SK-N-SH (cell line): ENCODE measurements around the gene FOXD3. TPM values are rescaled to one million over a fixed set of nuclear protein-coding genes. Genes with fewer than 3 reads are reported as not detected.

ENCODE experiments used
- CTCF ChIA-PET: fragments of 300-600, 350-600 bp; formaldehyde crosslinking; extraction: SDS; loops from one replicate; lab custom pipeline; 2021; lab: Yijun Ruan, JAX
- POLR2A ChIA-PET: fragments of 350-600 bp; sonication (Branson Sonifier 250); formaldehyde crosslinking; extraction: SDS; loops from one replicate; lab custom pipeline; 2020; ENCODE audit warnings: antibody characterized with exemption, inconsistent platforms; lab: Yijun Ruan, JAX
- DNase-seq: peaks from one replicate; pipeline ENCODE4 v3.0.0; 2012
- H2AFZ ChIP-seq: fragments of 200-600 bp; sonication (generic); 2 replicates; pipeline ENCODE4 v1.8.1; 2016; ENCODE audit warnings: antibody characterized with exemption, mild to moderate bottlenecking, low read depth
- H3F3A ChIP-seq: fragments of 200-600 bp; sonication (generic); replicated peaks from 2 replicates; pipeline ENCODE3; 2016; ENCODE audit warnings: antibody characterized with exemption, mild to moderate bottlenecking; ENCODE audit not compliant: insufficient read depth
- H3K27ac ChIP-seq, 2 experiments: fragments of 200-500 bp in 1 of 2; fragments of 200-600 bp in 1 of 2; sonication (Bioruptor generic) in 1 of 2; sonication (generic), shearing (Covaris generic) in 1 of 2; 2 replicates each; pipeline versions ENCODE4 v1.5.1 to v1.6.1; 2014 to 2016; ENCODE audit warnings: low read depth in 2 of 2, inconsistent platforms in 1 of 2, low read length in 1 of 2, mild to moderate bottlenecking in 1 of 2, mixed read lengths in 1 of 2
- H3K27me3 ChIP-seq: fragments of 200-600 bp; sonication (generic), shearing (Covaris generic); 2 replicates; pipeline ENCODE4 v1.6.1; 2016; ENCODE audit warnings: mixed run types; ENCODE audit not compliant: insufficient read depth
- H3K36me3 ChIP-seq, 2 experiments: fragments of 200-500 bp in 1 of 2; fragments of 200-600 bp in 1 of 2; sonication (Bioruptor generic) in 1 of 2; sonication (generic) in 1 of 2; replicated peaks in 1 of 2; 2 replicates each; pipeline versions ENCODE3 to v1.5.1; 2014 to 2016; ENCODE audit warnings: low read length in 1 of 2, mild to moderate bottlenecking in 1 of 2; ENCODE audit not compliant: insufficient read depth in 2 of 2, control insufficient read depth in 1 of 2
- H3K4me1 ChIP-seq, 2 experiments: fragments of 200-500 bp in 1 of 2; fragments of 200-600 bp in 1 of 2; sonication (Bioruptor generic) in 1 of 2; sonication (generic), shearing (Covaris generic) in 1 of 2; 2 replicates each; pipeline versions ENCODE4 v1.5.1 to v1.6.1; 2014 to 2016; ENCODE audit warnings: low read depth in 1 of 2, low read length in 1 of 2, mixed run types in 1 of 2; ENCODE audit not compliant: insufficient read depth in 2 of 2, control insufficient read depth in 1 of 2
- H3K4me2 ChIP-seq: fragments of 200-600 bp; sonication (generic), shearing (Covaris generic); 2 replicates; pipeline ENCODE4 v1.6.1; 2017; ENCODE audit warnings: mixed run types
- H3K4me3 ChIP-seq, 2 experiments: fragments of 200-500 bp in 1 of 2; fragments of 200-600 bp in 1 of 2; sonication (Bioruptor generic) in 1 of 2; sonication (generic), shearing (Covaris generic) in 1 of 2; 2 replicates each; pipeline versions ENCODE4 v1.5.1 to v1.8.1; 2014 to 2016; ENCODE audit warnings: low read depth in 2 of 2, inconsistent platforms in 1 of 2, low read length in 1 of 2, mild to moderate bottlenecking in 1 of 2, mixed read lengths in 1 of 2, moderate library complexity in 1 of 2
- H3K79me2 ChIP-seq: fragments of 200-600 bp; sonication (generic); 2 replicates; pipeline ENCODE4 v1.8.1; 2017; ENCODE audit warnings: mild to moderate bottlenecking; ENCODE audit not compliant: insufficient read depth
- H3K9ac ChIP-seq: fragments of 200-600 bp; sonication (generic); 2 replicates; pipeline ENCODE4 v1.6.1; 2017; ENCODE audit warnings: mixed run types
- H3K9me2 ChIP-seq: fragments of 200-600 bp; sonication (generic); 2 replicates; pipeline ENCODE4 v1.6.1; 2017; ENCODE audit warnings: mixed run types
- H3K9me3 ChIP-seq: fragments of 200-600 bp; sonication (generic); 2 replicates; pipeline ENCODE4 v1.6.1; 2017; ENCODE audit warnings: mixed run types, mild to moderate bottlenecking, moderate library complexity
- H4K20me1 ChIP-seq: fragments of 200-600 bp; sonication (generic); 2 replicates; pipeline ENCODE4 v1.6.1; 2017; ENCODE audit warnings: mild to moderate bottlenecking, mixed run types; ENCODE audit not compliant: insufficient read depth
- CHD2 ChIP-seq: fragments of 150-350 bp; IDR thresholded peaks from 2 replicates; pipeline ENCODE4 v1.6.1; 2018; ENCODE audit warnings: low read length; ENCODE audit not compliant: partially characterized antibody
- EZH2phosphoT487 ChIP-seq: fragments of 200-600 bp; sonication (generic); IDR thresholded peaks from 2 replicates; pipeline ENCODE4 v1.6.1; 2017; ENCODE audit warnings: low read depth, mixed run types, mild to moderate bottlenecking, antibody characterized with exemption, moderate library complexity, borderline replicate concordance
- NFIC ChIP-seq: IDR thresholded peaks from 2 replicates; pipeline ENCODE4 v1.4.0; 2012; ENCODE audit warnings: borderline replicate concordance
- PBX3 ChIP-seq: IDR thresholded peaks from 2 replicates; pipeline ENCODE4; 2012
- RCOR1 ChIP-seq: fragments of 150-350 bp; IDR thresholded peaks from 2 replicates; pipeline ENCODE4 v1.6.1; 2017; ENCODE audit warnings: antibody characterized with exemption, low read length
- WGBS: methylation state at CpG from one replicate; pipeline ENCODE4 v1.1.6; 2017; ENCODE audit warnings: low lambda C conversion rate; 5-methylcytosine and 5-hydroxymethylcytosine counted together
- polyA plus RNA-seq, 3 experiments: library from polyadenylated mRNA; depleted of rRNA; stranded (reverse); fragments of >200 nt; gene quantifications; 2 replicates each; pipeline ENCODE4 v1.2.3, GENCODE V29; 2012

Gene FOXD3
- polyA plus RNA-seq, 1 of the 3 experiments (the other 2 are of a cell fraction), result not detected

GRCh38 chr1:63321785-63322113 lies 618 bp upstream of the FOXD3 start:
- POLR2A ChIA-PET, result no interaction called here
- no peaks in the 10 kb centered on the region for H3K36me3 ChIP-seq
- TF ChIP-seq PBX3, result no peak
- TF ChIP-seq CHD2, result no peak
- H3K9me3 ChIP-seq, result no peaks in the 10 kb centered on the region
- peaks cover 4 to 7% of the 10 kb centered on the region in 2 experiments; a peak in 2 of 4 replicates for H3K4me1 ChIP-seq
- CTCF ChIA-PET, result interaction anchor here (0.9 to 9.8 kb wide), 5 partner anchors 7 to 480 kb away, joined by 3 to 86 read pairs (median 4); no protein-coding TSS in a partner anchor
- H2AFZ ChIP-seq, result no peak overlapping the region
- H3K79me2 ChIP-seq, result no peaks in the 10 kb centered on the region
- peaks cover 96% of the 10 kb centered on the region for H3K27me3 ChIP-seq
- DNase-seq, result no peak
- no peaks in the 10 kb centered on the region for H4K20me1 ChIP-seq
- H3K9ac ChIP-seq, result no peak overlapping the region
- peak overlapping the region; percentile 83 for H3K4me2 ChIP-seq
- H3K4me3 ChIP-seq, result peak overlapping the region; percentile 34 to 43; a peak in 2 of 4 replicates
- 16% methylated on average over 12 of the region's 12 CpGs for WGBS
- H3F3A ChIP-seq, result no peaks in the 10 kb centered on the region
- H3K9me2 ChIP-seq, result no peaks in the 10 kb centered on the region
- no peak overlapping the region for H3K27ac ChIP-seq

- Histone ChIP-seq H3K27me3 (peaks cover 95% of the 10 kb centered on the region), H2AFZ (peak overlapping the region; percentile 11; the same call in 1 of the 2 replicates), H3K9me2 (no peaks in the 10 kb centered on the region), H3F3A (no peaks in the 10 kb centered on the region), H3K4me1 (peaks cover 4 to 7% of the 10 kb centered on the region in 2 experiments; a peak in 2 of 4 replicates), H3K9ac (no peak overlapping the region), H3K4me2 (0 out of 2 replicates have a peak overlapping the region, but pooled peaks have one; percentile 83), H3K79me2 (no peaks in the 10 kb centered on the region), H3K27ac (no peak overlapping the region), H3K9me3 (no peaks in the 10 kb centered on the region), H3K36me3 (no peaks in the 10 kb centered on the region), H3K4me3 (peak overlapping the region in 1 of 2 experiments; percentile 22; a peak in 1 of 4 replicates), H4K20me1 (no peaks in the 10 kb centered on the region)
- peak; percentile 57 for DNase-seq
- TF ChIP-seq NFIC, result no peak
- peak; percentile 93 for TF ChIP-seq EZH2phosphoT487
- TF ChIP-seq RCOR1, result no peak
- POLR2A ChIA-PET, result interaction anchor here (1.0 kb wide), 1 partner anchor 441 kb away, joined by 3 read pairs; no protein-coding TSS in a partner anchor
- 5% methylated on average over 28 of the region's 104 CpGs for WGBS
- CTCF ChIA-PET, result interaction anchor here (0.9 to 12.0 kb wide), 8 partner anchors 5 to 482 kb away, joined by 3 to 86 read pairs (median 4); partner anchors contain the start of gene FOXD3
Measured at GRCh38 chr1:63322944-63323864, 837 bp downstream of the FOXD3 start.
